ENCODE results near the gene ZC3H18. TPM values are rescaled to one million over a fixed set of nuclear protein-coding genes. Genes with fewer than 3 reads are reported as not detected.

Gene ZC3H18
- total and polyA plus RNA-seq, 8 donors, result 15.5 to 312 (median 19.0) TPM

- H3K27ac ChIP-seq, result no peak overlapping the region
- no peak overlapping the region for H3K4me3 ChIP-seq
- no peak for DNase-seq
- TF ChIP-seq POLR2A (IDR thresholded peaks at IDR 0.05) (no peak), EP300 (IDR thresholded peaks at IDR 0.05) (no peak), POLR2AphosphoS5 (IDR thresholded peaks at IDR 0.05) (no peak), CTCF (IDR thresholded peaks at IDR 0.05) (no peak)
- H3K27me3 ChIP-seq, result no peaks in the 10 kb centered on the region
- WGBS, 5 donors, result 92 to 94% (median 94%) methylated on average over 9 of the region's 9 CpGs
- intact Hi-C loops (cut with DNase I; ENCODE audit: low total_unique reads), result no loop called here
- H3K36me3 ChIP-seq, result peaks cover 82 to 100% (median 100%) of the 10 kb centered on the region in 4 donors
- no peaks in the 10 kb centered on the region for H3K4me1 ChIP-seq
- no peaks in the 10 kb centered on the region for H3K9me3 ChIP-seq
Observed at GRCh38 chr16:88626646-88627045, 56.4 kb downstream of the ZC3H18 start.

GRCh38 chr16:88627531-88628411, 57.6 kb downstream of the ZC3H18 start:
- WGBS, 5 donors, result 95 to 98% (median 97%) methylated on average over 23 to 27 of the region's 27 CpGs
- intact Hi-C loops (cut with DNase I; ENCODE audit: low total_unique reads), result no loop called here
- H3K36me3 ChIP-seq, result peaks cover 81 to 99% (median 99%) of the 10 kb centered on the region in 4 donors
- no peak for DNase-seq
- H3K27me3 ChIP-seq, result no peaks in the 10 kb centered on the region
- no peak for TF ChIP-seq POLR2AphosphoS5 (IDR thresholded peaks at IDR 0.05)
- no peak for TF ChIP-seq POLR2A (IDR thresholded peaks at IDR 0.05)
- no peak for TF ChIP-seq EP300 (IDR thresholded peaks at IDR 0.05)
- no peak for TF ChIP-seq CTCF (IDR thresholded peaks at IDR 0.05)
- no peaks in the 10 kb centered on the region for H3K4me1 ChIP-seq
- H3K9me3 ChIP-seq, result no peaks in the 10 kb centered on the region
- no peak overlapping the region for H3K27ac ChIP-seq
- H3K4me3 ChIP-seq, result no peak overlapping the region

GRCh38 chr16:88628512-88628974, 58.3 kb downstream of the ZC3H18 start:
- Histone ChIP-seq H3K36me3 (peaks cover 74 to 97% (median 94%) of the 10 kb centered on the region in 4 donors), H3K27ac (no peak overlapping the region), H3K27me3 (peaks cover 0 to 4% (median 0%) of the 10 kb centered on the region in 3 donors), H3K4me1 (peaks cover 0 to 5% (median 4%) of the 10 kb centered on the region in 4 donors), H3K9me3 (no peaks in the 10 kb centered on the region), H3K4me3 (no peak overlapping the region)
- TF ChIP-seq POLR2A (IDR thresholded peaks at IDR 0.05) (no peak), CTCF (IDR thresholded peaks at IDR 0.05) (no peak), EP300 (IDR thresholded peaks at IDR 0.05) (no peak), POLR2AphosphoS5 (IDR thresholded peaks at IDR 0.05) (no peak)
- DNase-seq, result no peak
- WGBS, 5 donors, result 64 to 78% (median 66%) methylated on average over 6 to 12 of the region's 12 CpGs
- intact Hi-C loops (cut with DNase I; ENCODE audit: low total_unique reads), result no loop called here

GRCh38 chr16:88629835-88630234, 59.6 kb downstream of the ZC3H18 start:
- WGBS, 5 donors, result 84 to 96% (median 86%) methylated on average over 8 to 9 of the region's 9 CpGs
- Histone ChIP-seq H3K27me3 (peaks cover 0 to 15% (median 12%) of the 10 kb centered on the region in 3 donors), H3K9me3 (no peaks in the 10 kb centered on the region), H3K4me3 (no peak overlapping the region), H3K27ac (no peak overlapping the region), H3K4me1 (peaks cover 12 to 18% (median 17%) of the 10 kb centered on the region in 4 donors), H3K36me3 (peaks cover 61 to 84% (median 81%) of the 10 kb centered on the region in 4 donors)
- no peak for DNase-seq
- intact Hi-C loops (cut with DNase I; ENCODE audit: low total_unique reads), result no loop called here
- TF ChIP-seq POLR2AphosphoS5 (IDR thresholded peaks at IDR 0.05) (no peak), POLR2A (IDR thresholded peaks at IDR 0.05) (no peak), EP300 (IDR thresholded peaks at IDR 0.05) (no peak), CTCF (IDR thresholded peaks at IDR 0.05) (no peak)

Data from stomach (tissue), 9 donors.